HL-60 (cell line): ENCODE measurements around the gene KLK7.

Source experiments
- GABPA ChIP-seq: IDR thresholded peaks from 2 replicates; pipeline ENCODE4 v1.6.1; 2012; ENCODE audit warnings: low read depth
- POLR2AphosphoS5 ChIP-seq: IDR thresholded peaks from 2 replicates; pipeline ENCODE4 v1.6.1; 2012; ENCODE audit warnings: low read depth
- SPI1 ChIP-seq: IDR thresholded peaks from 2 replicates; pipeline ENCODE4 v1.6.1; 2012; ENCODE audit warnings: low read depth, mild to moderate bottlenecking, borderline replicate concordance
- TF ChIP-seq, protein P1 (sequence below): IDR thresholded peaks from one replicate; pipeline ENCODE4 v1.5.1; 2011; ENCODE audit warnings: low read length, control low read depth, inconsistent platforms; ENCODE audit not compliant: insufficient read depth
- TF ChIP-seq, protein P2 (sequence below): IDR thresholded peaks from 2 replicates; pipeline ENCODE4 v1.6.1; 2012; ENCODE audit warnings: low read depth; ENCODE audit not compliant: insufficient replicate concordance

DNA sequence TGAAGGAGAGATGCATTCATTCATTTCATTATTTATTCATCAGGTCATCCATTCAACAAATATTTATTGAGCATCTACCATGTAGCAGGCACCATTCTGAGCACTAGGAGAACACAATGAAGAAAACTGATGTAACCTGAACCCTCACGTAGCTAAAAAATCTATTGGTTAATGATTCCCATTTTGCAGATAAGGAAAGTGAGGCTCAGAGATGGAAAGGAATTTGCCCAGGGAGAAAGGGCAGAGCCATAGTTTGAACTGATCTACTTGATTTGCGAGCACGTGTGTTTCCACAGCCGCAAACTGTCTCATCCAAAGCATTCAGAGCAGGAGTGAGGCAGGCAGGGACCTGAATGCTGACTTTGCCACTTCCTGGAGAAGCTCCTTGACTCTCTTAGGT, 15.0 kb upstream of the KLK7 start:
- TF ChIP-seq, protein P1, sequence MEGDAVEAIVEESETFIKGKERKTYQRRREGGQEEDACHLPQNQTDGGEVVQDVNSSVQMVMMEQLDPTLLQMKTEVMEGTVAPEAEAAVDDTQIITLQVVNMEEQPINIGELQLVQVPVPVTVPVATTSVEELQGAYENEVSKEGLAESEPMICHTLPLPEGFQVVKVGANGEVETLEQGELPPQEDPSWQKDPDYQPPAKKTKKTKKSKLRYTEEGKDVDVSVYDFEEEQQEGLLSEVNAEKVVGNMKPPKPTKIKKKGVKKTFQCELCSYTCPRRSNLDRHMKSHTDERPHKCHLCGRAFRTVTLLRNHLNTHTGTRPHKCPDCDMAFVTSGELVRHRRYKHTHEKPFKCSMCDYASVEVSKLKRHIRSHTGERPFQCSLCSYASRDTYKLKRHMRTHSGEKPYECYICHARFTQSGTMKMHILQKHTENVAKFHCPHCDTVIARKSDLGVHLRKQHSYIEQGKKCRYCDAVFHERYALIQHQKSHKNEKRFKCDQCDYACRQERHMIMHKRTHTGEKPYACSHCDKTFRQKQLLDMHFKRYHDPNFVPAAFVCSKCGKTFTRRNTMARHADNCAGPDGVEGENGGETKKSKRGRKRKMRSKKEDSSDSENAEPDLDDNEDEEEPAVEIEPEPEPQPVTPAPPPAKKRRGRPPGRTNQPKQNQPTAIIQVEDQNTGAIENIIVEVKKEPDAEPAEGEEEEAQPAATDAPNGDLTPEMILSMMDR = no peak
- TF ChIP-seq GABPA (no peak), POLR2AphosphoS5 (no peak), SPI1 (no peak)
- TF ChIP-seq, protein P2, sequence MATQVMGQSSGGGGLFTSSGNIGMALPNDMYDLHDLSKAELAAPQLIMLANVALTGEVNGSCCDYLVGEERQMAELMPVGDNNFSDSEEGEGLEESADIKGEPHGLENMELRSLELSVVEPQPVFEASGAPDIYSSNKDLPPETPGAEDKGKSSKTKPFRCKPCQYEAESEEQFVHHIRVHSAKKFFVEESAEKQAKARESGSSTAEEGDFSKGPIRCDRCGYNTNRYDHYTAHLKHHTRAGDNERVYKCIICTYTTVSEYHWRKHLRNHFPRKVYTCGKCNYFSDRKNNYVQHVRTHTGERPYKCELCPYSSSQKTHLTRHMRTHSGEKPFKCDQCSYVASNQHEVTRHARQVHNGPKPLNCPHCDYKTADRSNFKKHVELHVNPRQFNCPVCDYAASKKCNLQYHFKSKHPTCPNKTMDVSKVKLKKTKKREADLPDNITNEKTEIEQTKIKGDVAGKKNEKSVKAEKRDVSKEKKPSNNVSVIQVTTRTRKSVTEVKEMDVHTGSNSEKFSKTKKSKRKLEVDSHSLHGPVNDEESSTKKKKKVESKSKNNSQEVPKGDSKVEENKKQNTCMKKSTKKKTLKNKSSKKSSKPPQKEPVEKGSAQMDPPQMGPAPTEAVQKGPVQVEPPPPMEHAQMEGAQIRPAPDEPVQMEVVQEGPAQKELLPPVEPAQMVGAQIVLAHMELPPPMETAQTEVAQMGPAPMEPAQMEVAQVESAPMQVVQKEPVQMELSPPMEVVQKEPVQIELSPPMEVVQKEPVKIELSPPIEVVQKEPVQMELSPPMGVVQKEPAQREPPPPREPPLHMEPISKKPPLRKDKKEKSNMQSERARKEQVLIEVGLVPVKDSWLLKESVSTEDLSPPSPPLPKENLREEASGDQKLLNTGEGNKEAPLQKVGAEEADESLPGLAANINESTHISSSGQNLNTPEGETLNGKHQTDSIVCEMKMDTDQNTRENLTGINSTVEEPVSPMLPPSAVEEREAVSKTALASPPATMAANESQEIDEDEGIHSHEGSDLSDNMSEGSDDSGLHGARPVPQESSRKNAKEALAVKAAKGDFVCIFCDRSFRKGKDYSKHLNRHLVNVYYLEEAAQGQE = no peak
